Choroid plexus epithelial cell (primary cell): ENCODE results near the gene CR2.

Source experiments
- DNase-seq: peaks from one replicate; pipeline ENCODE4 v3.0.0-alpha.2; 2010; ENCODE audit warnings: low read depth
- H3K4me3 ChIP-seq: 2 replicates; pipeline ENCODE4 v1.5.1; 2011; ENCODE audit warnings: low read depth, mild to moderate bottlenecking, control low read depth, low read length, moderate library complexity
- CTCF ChIP-seq: conservative IDR thresholded peaks from 2 replicates; pipeline ENCODE4 v1.5.1; 2011; ENCODE audit warnings: low read depth, mild to moderate bottlenecking, control low read depth, inconsistent platforms, low read length, moderate library complexity

CR2 gene

GRCh38 chr1:207417076-207417475, 37.1 kb upstream of the CR2 start:
- H3K4me3 ChIP-seq, result no peak overlapping the region
- TF ChIP-seq CTCF, result no peak
- DNase-seq, result no peak

GRCh38 chr1:207418351-207418750, 35.8 kb upstream of the CR2 start:
- no peak overlapping the region for H3K4me3 ChIP-seq
- TF ChIP-seq CTCF, result no peak

GRCh38 chr1:207420109-207420508, 34.0 kb upstream of the CR2 start:
- TF ChIP-seq CTCF, result no peak
- no peak for DNase-seq
- H3K4me3 ChIP-seq, result no peak overlapping the region

More at GRCh38 chr1:207418351-207418750, 35.8 kb upstream of the CR2 start:
- no peak for DNase-seq

- no peak overlapping the region for H3K4me3 ChIP-seq
- no peak for DNase-seq
- TF ChIP-seq CTCF, result no peak
Measured at GRCh38 chr1:207421078-207421477, 33.0 kb upstream of the CR2 start.

- no peak overlapping the region for H3K4me3 ChIP-seq
- DNase-seq, result no peak
- no peak for TF ChIP-seq CTCF
Measured at GRCh38 chr1:207423560-207424292, 30.4 kb upstream of the CR2 start.

- TF ChIP-seq CTCF, result no peak
- no peak for DNase-seq
- no peak overlapping the region for H3K4me3 ChIP-seq
Measured at GRCh38 chr1:207424570-207425131, 29.5 kb upstream of the CR2 start.
